ENCODE data around the gene MCAM.

The MCAM gene

GRCh38 chr11:119343726-119344125, 26.8 kb upstream of the MCAM start:
- Histone ChIP-seq H3K4me1 (ENCODE audit: low read length) (0 out of 2 replicates have a peak, but pooled peaks cover 5% of the 10 kb centered on the region), H4K20me1 (ENCODE audit: insufficient read depth, low read length) (no peaks in the 10 kb centered on the region), H3K4me2 (ENCODE audit: low read depth, low read length) (no peak overlapping the region), H3F3A (ENCODE audit: insufficient read depth, low read length) (no peaks in the 10 kb centered on the region), H3K9me3 (replicated peaks; ENCODE audit: insufficient read depth, low read length) (no peaks in the 10 kb centered on the region), H3K9me2 (replicated peaks; ENCODE audit: insufficient read depth, low read length) (no peaks in the 10 kb centered on the region), H3K4me3 (ENCODE audit: low read length) (no peak overlapping the region), H3K27me3 (replicated peaks; ENCODE audit: insufficient read depth, low read length) (peaks cover 86% of the 10 kb centered on the region), H2AFZ (ENCODE audit: low read length) (no peak overlapping the region), H3K36me3 (replicated peaks; ENCODE audit: insufficient read depth, low read length) (no peaks in the 10 kb centered on the region), H3K27ac (ENCODE audit: low read length) (no peak overlapping the region), H3K9ac (ENCODE audit: low read length) (no peak overlapping the region), H3K79me2 (ENCODE audit: low read length) (no peaks in the 10 kb centered on the region)
- no peak for DNase-seq
- TF ChIP-seq EZH2 (optimal IDR thresholded peaks at IDR 0.05; ENCODE audit: low read depth, low read length) (no peak), CTCF (IDR thresholded peaks at IDR 0.05; ENCODE audit: low read length) (no peak), EZH2phosphoT487 (IDR thresholded peaks at IDR 0.05; ENCODE audit: low read length) (no peak)

- DNase-seq = no peak
- Histone ChIP-seq H3K4me3 (ENCODE audit: low read length) (no peak overlapping the region), H4K20me1 (ENCODE audit: insufficient read depth, low read length) (no peaks in the 10 kb centered on the region), H3K4me1 (ENCODE audit: low read length) (0 out of 2 replicates have a peak, but pooled peaks cover 5% of the 10 kb centered on the region), H2AFZ (ENCODE audit: low read length) (no peak overlapping the region), H3K27ac (ENCODE audit: low read length) (no peak overlapping the region), H3K4me2 (ENCODE audit: low read depth, low read length) (no peak overlapping the region), H3K79me2 (ENCODE audit: low read length) (no peaks in the 10 kb centered on the region), H3K27me3 (replicated peaks; ENCODE audit: insufficient read depth, low read length) (peaks cover 75% of the 10 kb centered on the region), H3K36me3 (replicated peaks; ENCODE audit: insufficient read depth, low read length) (no peaks in the 10 kb centered on the region), H3K9me3 (replicated peaks; ENCODE audit: insufficient read depth, low read length) (no peaks in the 10 kb centered on the region), H3F3A (ENCODE audit: insufficient read depth, low read length) (no peaks in the 10 kb centered on the region), H3K9me2 (replicated peaks; ENCODE audit: insufficient read depth, low read length) (no peaks in the 10 kb centered on the region), H3K9ac (ENCODE audit: low read length) (no peak overlapping the region)
- TF ChIP-seq CTCF (IDR thresholded peaks at IDR 0.05; ENCODE audit: low read length) (no peak), EZH2phosphoT487 (IDR thresholded peaks at IDR 0.05; ENCODE audit: low read length) (no peak), EZH2 (optimal IDR thresholded peaks at IDR 0.05; ENCODE audit: low read depth, low read length) (no peak)
Measured at GRCh38 chr11:119342362-119343130, 25.6 kb upstream of the MCAM start.

- H2AFZ ChIP-seq (ENCODE audit: low read length) = no peak overlapping the region
- no peak overlapping the region for H3K27ac ChIP-seq (ENCODE audit: low read length)
- no peak overlapping the region for H3K4me3 ChIP-seq (ENCODE audit: low read length)
- 0 out of 2 replicates have a peak, but pooled peaks cover 5% of the 10 kb centered on the region for H3K4me1 ChIP-seq (ENCODE audit: low read length)
- no peaks in the 10 kb centered on the region for H3K9me2 ChIP-seq (replicated peaks; ENCODE audit: insufficient read depth, low read length)
- no peak for TF ChIP-seq EZH2phosphoT487 (IDR thresholded peaks at IDR 0.05; ENCODE audit: low read length)
- TF ChIP-seq EZH2 (optimal IDR thresholded peaks at IDR 0.05; ENCODE audit: low read depth, low read length) = no peak
- no peak for TF ChIP-seq CTCF (IDR thresholded peaks at IDR 0.05; ENCODE audit: low read length)
- H3K4me2 ChIP-seq (ENCODE audit: low read depth, low read length) = no peak overlapping the region
- H3K36me3 ChIP-seq (replicated peaks; ENCODE audit: insufficient read depth, low read length) = no peaks in the 10 kb centered on the region
- H3K27me3 ChIP-seq (replicated peaks; ENCODE audit: insufficient read depth, low read length) = peaks cover 69% of the 10 kb centered on the region
- H3K9ac ChIP-seq (ENCODE audit: low read length) = no peak overlapping the region
- no peaks in the 10 kb centered on the region for H3K79me2 ChIP-seq (ENCODE audit: low read length)
- no peak for DNase-seq
- no peaks in the 10 kb centered on the region for H3F3A ChIP-seq (ENCODE audit: insufficient read depth, low read length)
- H3K9me3 ChIP-seq (replicated peaks; ENCODE audit: insufficient read depth, low read length) = no peaks in the 10 kb centered on the region
- no peaks in the 10 kb centered on the region for H4K20me1 ChIP-seq (ENCODE audit: insufficient read depth, low read length)
Measured at GRCh38 chr11:119342023-119342300, 25.0 kb upstream of the MCAM start.

All from MM.1S (cell line).